SU-DHL-6 (cell line): ENCODE data around the gene ALK.

Experiments
- H2AFZ ChIP-seq: fragments of 200-600 bp; sonication (generic); 2 replicates; pipeline ENCODE4 v1.6.1; 2014; ENCODE audit warnings: low read depth, mild to moderate bottlenecking, moderate library complexity, mixed read lengths, antibody characterized with exemption, low read length; ENCODE audit not compliant: severe bottlenecking
- H3F3A ChIP-seq: fragments of 200-600 bp; shearing (Covaris generic); 2 replicates; pipeline ENCODE4 v1.6.0; 2016; ENCODE audit warnings: antibody characterized with exemption, mild to moderate bottlenecking; ENCODE audit not compliant: insufficient read depth
- H3K27ac ChIP-seq: fragments of 200-600 bp; sonication (generic); 2 replicates; pipeline ENCODE4 v1.5.1; 2016; ENCODE audit warnings: low read depth, mild to moderate bottlenecking, low read length, moderate library complexity, mixed read lengths
- H3K27me3 ChIP-seq: fragments of 200-600 bp; sonication (generic), shearing (Covaris generic); 2 replicates; pipeline ENCODE4 v1.6.0; 2014; ENCODE audit warnings: mild to moderate bottlenecking, low read length
- H3K36me3 ChIP-seq: fragments of 200-600 bp; sonication (generic); 2 replicates; pipeline ENCODE4 v1.6.1; 2014; ENCODE audit warnings: mild to moderate bottlenecking, low read length, mixed read lengths
- H3K4me2 ChIP-seq: fragments of 300-600, 200-600 bp; shearing (Covaris generic), sonication (generic); 2 replicates; pipeline ENCODE4 v1.6.0; 2014; ENCODE audit warnings: low read length, low read depth, mild to moderate bottlenecking; ENCODE audit not compliant: poor library complexity, severe bottlenecking
- H3K4me3 ChIP-seq: fragments of 200-600 bp; sonication (generic); 2 replicates; pipeline ENCODE4 v1.5.1; 2014; ENCODE audit warnings: antibody characterized with exemption, low read length, mild to moderate bottlenecking, mixed read lengths; ENCODE audit not compliant: insufficient read depth, poor library complexity, severe bottlenecking
- H3K79me2 ChIP-seq: fragments of 200-600 bp; sonication (generic); 2 replicates; pipeline ENCODE4 v1.6.1; 2014; ENCODE audit warnings: mild to moderate bottlenecking, low read length, moderate library complexity; ENCODE audit not compliant: insufficient read depth
- H3K9ac ChIP-seq: fragments of 200-600 bp; sonication (generic); 2 replicates; pipeline ENCODE4 v1.7.0; 2014; ENCODE audit warnings: mild to moderate bottlenecking, low read length
- H3K9me2 ChIP-seq: fragments of 200-600 bp; sonication (generic); replicated peaks from 2 replicates; pipeline ENCODE4 v1.6.1; 2014; ENCODE audit warnings: low read length; ENCODE audit not compliant: insufficient read depth
- H3K9me3 ChIP-seq: fragments of 200-600 bp; sonication (generic); 2 replicates; pipeline ENCODE4 v1.6.1; 2014; ENCODE audit warnings: low read length, mixed read lengths; ENCODE audit not compliant: insufficient read depth
- H4K20me1 ChIP-seq: fragments of 200-600 bp; sonication (generic); 2 replicates; pipeline ENCODE4 v1.6.1; 2014; ENCODE audit warnings: low read depth, mild to moderate bottlenecking, antibody characterized with exemption, low read length, moderate library complexity, mixed read lengths
- CTCF ChIP-seq: fragments of 200-600 bp; sonication (generic); IDR thresholded peaks from one replicate; pipeline ENCODE4 v1.5.1; 2017; ENCODE audit warnings: antibody characterized with exemption, mild to moderate bottlenecking, low read length, moderate library complexity; ENCODE audit not compliant: insufficient read depth, poor library complexity, severe bottlenecking
- EZH2phosphoT487 ChIP-seq: fragments of 200-600 bp; sonication (generic), shearing (Covaris generic); conservative IDR thresholded peaks from 2 replicates; pipeline ENCODE4 v1.6.1; 2018; ENCODE audit warnings: mild to moderate bottlenecking, antibody characterized with exemption, low read length, moderate library complexity, mixed read lengths

Gene ALK

DNA sequence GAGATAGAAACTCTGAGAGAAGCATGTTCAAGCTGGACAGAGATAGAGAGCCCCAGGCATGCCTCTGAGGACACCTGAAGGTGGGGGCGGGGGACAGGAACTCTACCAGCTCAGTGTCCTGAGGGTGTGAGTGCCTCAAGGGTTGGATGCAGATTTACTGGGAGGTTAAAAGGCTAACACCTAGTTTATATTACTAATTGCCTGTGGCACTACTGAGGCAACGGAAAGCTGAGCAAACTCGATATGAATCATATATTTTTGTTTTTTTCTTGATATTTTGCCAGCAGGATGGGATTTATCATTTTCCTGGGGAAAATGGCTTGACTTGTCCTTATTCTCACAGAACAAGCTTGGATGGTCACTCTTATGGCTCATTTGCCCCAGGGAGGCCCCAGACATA lies 319.5 kb downstream of the ALK start:
- H3F3A ChIP-seq = no peaks in the 10 kb centered on the region

DNA sequence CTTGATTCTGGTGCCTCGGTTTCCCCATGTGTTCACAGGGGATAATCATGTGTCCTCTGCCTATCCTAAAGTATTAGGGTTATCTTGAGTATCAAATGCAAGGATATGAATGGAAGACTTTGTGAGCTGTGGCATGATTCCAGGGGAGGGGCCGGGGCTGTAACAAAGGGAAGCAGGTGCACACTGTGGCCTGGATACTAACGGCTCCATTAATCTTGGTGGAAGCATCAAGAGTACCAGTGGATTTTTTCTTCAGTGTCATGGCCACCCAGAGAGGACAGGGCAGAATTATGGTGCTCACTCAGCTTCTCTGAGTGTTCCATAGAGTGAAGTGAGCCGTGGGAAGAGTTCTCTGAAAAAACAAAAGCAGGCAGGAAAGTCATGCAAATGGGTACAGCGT lies 320.1 kb downstream of the ALK start:
- Histone ChIP-seq H3K9ac (no peak overlapping the region), H3K9me3 (no peaks in the 10 kb centered on the region), H3K36me3 (no peaks in the 10 kb centered on the region), H3K4me2 (no peak overlapping the region), H3K9me2 (no peaks in the 10 kb centered on the region), H3K27me3 (no peaks in the 10 kb centered on the region), H3K79me2 (no peaks in the 10 kb centered on the region), H3F3A (no peaks in the 10 kb centered on the region), H2AFZ (no peak overlapping the region), H3K27ac (no peak overlapping the region), H3K4me3 (no peak overlapping the region), H4K20me1 (no peaks in the 10 kb centered on the region)
- TF ChIP-seq EZH2phosphoT487 = no peak
- no peak for TF ChIP-seq CTCF

More for the DNA sequence above, 319.5 kb downstream of the ALK start:
- TF ChIP-seq CTCF = no peak
- no peak for TF ChIP-seq EZH2phosphoT487
- Histone ChIP-seq H3K4me3 (no peak overlapping the region), H3K9ac (no peak overlapping the region), H3K9me3 (no peaks in the 10 kb centered on the region), H3K27ac (no peak overlapping the region), H3K36me3 (no peaks in the 10 kb centered on the region), H3K4me2 (no peak overlapping the region), H4K20me1 (no peaks in the 10 kb centered on the region), H3K27me3 (no peaks in the 10 kb centered on the region), H3K9me2 (no peaks in the 10 kb centered on the region), H3K79me2 (no peaks in the 10 kb centered on the region), H2AFZ (no peak overlapping the region)

GRCh38 chr2:29599946-29600345 lies 321.4 kb downstream of the ALK start:
- H3K27me3 ChIP-seq = no peaks in the 10 kb centered on the region
- H3K27ac ChIP-seq = no peak overlapping the region
- H3K36me3 ChIP-seq = no peaks in the 10 kb centered on the region
- H3F3A ChIP-seq = no peaks in the 10 kb centered on the region
- H3K9me2 ChIP-seq = no peaks in the 10 kb centered on the region
- no peaks in the 10 kb centered on the region for H3K9me3 ChIP-seq
- TF ChIP-seq CTCF (no peak), EZH2phosphoT487 (no peak)
- no peaks in the 10 kb centered on the region for H3K79me2 ChIP-seq
- H2AFZ ChIP-seq = no peak overlapping the region
- H3K4me3 ChIP-seq = no peak overlapping the region
- H3K9ac ChIP-seq = no peak overlapping the region
- no peaks in the 10 kb centered on the region for H4K20me1 ChIP-seq
- H3K4me2 ChIP-seq = no peak overlapping the region

GRCh38 chr2:29598978-29599377 lies 322.4 kb downstream of the ALK start:
- Histone ChIP-seq H3K27me3 (no peaks in the 10 kb centered on the region), H3K27ac (no peak overlapping the region)

More at GRCh38 chr2:29598978-29599377, 322.4 kb downstream of the ALK start:
- H3F3A ChIP-seq = no peaks in the 10 kb centered on the region
- TF ChIP-seq EZH2phosphoT487 (no peak), CTCF (no peak)
- H3K36me3 ChIP-seq = no peaks in the 10 kb centered on the region
- no peaks in the 10 kb centered on the region for H3K79me2 ChIP-seq
- no peak overlapping the region for H3K4me2 ChIP-seq
- no peaks in the 10 kb centered on the region for H3K9me3 ChIP-seq
- no peaks in the 10 kb centered on the region for H4K20me1 ChIP-seq
- H2AFZ ChIP-seq = no peak overlapping the region
- H3K4me3 ChIP-seq = no peak overlapping the region
- no peaks in the 10 kb centered on the region for H3K9me2 ChIP-seq
- H3K9ac ChIP-seq = no peak overlapping the region
